ENCODE measurements around the gene SLMAP.

The SLMAP gene

GRCh38 chr3:57753016-57753415, 3.1 kb upstream of the SLMAP start:
- DNase-seq (ENCODE audit: low read depth), result no peak

- DNase-seq (ENCODE audit: low read depth), result no peak
These were observed 787 bp upstream of the SLMAP start for GRCh38 chr3:57755368-57755675.

GRCh38 chr3:57756528-57757401, 656 bp downstream of the SLMAP start:
- DNase-seq (ENCODE audit: low read depth), result no peak

GRCh38 chr3:57757642-57758297, 1.7 kb downstream of the SLMAP start:
- no peak for DNase-seq (ENCODE audit: low read depth)

- DNase-seq (ENCODE audit: low read depth), result no peak
These were observed 2.6 kb downstream of the SLMAP start for GRCh38 chr3:57758686-57759085.

- DNase-seq (ENCODE audit: low read depth), result no peak
These were observed 8.7 kb downstream of the SLMAP start for GRCh38 chr3:57764794-57765193.

- DNase-seq (ENCODE audit: low read depth), result no peak
These were observed 12.5 kb downstream of the SLMAP start for GRCh38 chr3:57768595-57768994.

- no peak for DNase-seq (ENCODE audit: low read depth)
These were observed 14.1 kb downstream of the SLMAP start for GRCh38 chr3:57770009-57770827.

- no peak for DNase-seq (ENCODE audit: low read depth)
These were observed 16.1 kb downstream of the SLMAP start for GRCh38 chr3:57772251-57772650.

- DNase-seq (ENCODE audit: low read depth), result no peak
These were observed 21.7 kb downstream of the SLMAP start for GRCh38 chr3:57777774-57778173.

GRCh38 chr3:57778494-57778893, 22.4 kb downstream of the SLMAP start:
- DNase-seq (ENCODE audit: low read depth), result no peak

GRCh38 chr3:57779666-57780065, 23.6 kb downstream of the SLMAP start:
- no peak for DNase-seq (ENCODE audit: low read depth)

GRCh38 chr3:57783186-57784088, 27.3 kb downstream of the SLMAP start:
- no peak for DNase-seq (ENCODE audit: low read depth)

- DNase-seq (ENCODE audit: low read depth), result no peak
These were observed 28.1 kb downstream of the SLMAP start for GRCh38 chr3:57784089-57784735.

- no peak for DNase-seq (ENCODE audit: low read depth)
These were observed 29.3 kb downstream of the SLMAP start for GRCh38 chr3:57785446-57785845.

- no peak for DNase-seq (ENCODE audit: low read depth)
These were observed 31.9 kb downstream of the SLMAP start for GRCh38 chr3:57787867-57788623.

GRCh38 chr3:57788624-57789018, 32.5 kb downstream of the SLMAP start:
- DNase-seq (ENCODE audit: low read depth), result no peak

GRCh38 chr3:57791245-57791644, 35.1 kb downstream of the SLMAP start:
- no peak for DNase-seq (ENCODE audit: low read depth)

GRCh38 chr3:57792198-57792597, 36.1 kb downstream of the SLMAP start:
- no peak for DNase-seq (ENCODE audit: low read depth)

- DNase-seq (ENCODE audit: low read depth), result no peak
These were observed 37.7 kb downstream of the SLMAP start for GRCh38 chr3:57793737-57794187.

Data from stimulated activated CD8-positive, alpha-beta memory T cell treated with anti-CD3 and anti-CD28 coated beads, Interleukin-15, amount 100 ng/mL, for 1 hour (primary cell).